Esophagus muscularis mucosa (tissue), 4 donors: ENCODE data around the gene PCDH11X. TPM values are rescaled to one million over a fixed set of nuclear protein-coding genes. Genes with fewer than 3 reads are reported as not detected.
A peak's percentile ranks its signal among the peaks of the same experiment; 100 is the strongest.
"Not testable (repeated sequence)": the region's sequence is repeated elsewhere in the genome, so short reads cannot be mapped to it uniquely, and the experiment has no call there.

ENCODE experiments used
- DNase-seq: peaks from one replicate; pipeline ENCODE4 v3.0.0-alpha.2; 2017; ENCODE audit errors: extremely low spot score
- H3K27ac ChIP-seq, 4 donors: fragments of 200-600 bp; sonication (generic); replicated peaks in 1 of 4; 1 replicate in 3 of 4; 2 replicates in 1 of 4; pipeline ENCODE4 v1.5.1; 2016 to 2019; ENCODE audit warnings: mild to moderate bottlenecking in 1 of 4
- H3K27me3 ChIP-seq, 4 donors: fragments of 200-600 bp; sonication (generic); one replicate each; pipeline versions ENCODE4 v1.5.1 to v1.6.0; 2016 to 2019
- H3K36me3 ChIP-seq, 4 donors: fragments of 200-600 bp; sonication (generic); one replicate each; pipeline ENCODE4 v1.5.1; 2016 to 2019
- H3K4me1 ChIP-seq, 4 donors: fragments of 200-600 bp; sonication (generic); one replicate each; pipeline ENCODE4 v1.5.1; 2016 to 2019
- H3K4me3 ChIP-seq, 4 donors: fragments of 200-600 bp; sonication (generic); 1 replicate in 2 of 4; 2 replicates in 2 of 4; pipeline ENCODE4 v1.5.1; 2016 to 2019; ENCODE audit warnings: mild to moderate bottlenecking in 4 of 4, moderate library complexity in 1 of 4
- H3K9me3 ChIP-seq, 4 donors: fragments of 200-600 bp; sonication (generic); 1 replicate in 3 of 4; 2 replicates in 1 of 4; pipeline ENCODE4 v1.5.1; 2016 to 2019
- WGBS: methylation state at CpG from one replicate; pipeline ENCODE4 v1.1.5; 2018; 5-methylcytosine and 5-hydroxymethylcytosine counted together
- intact Hi-C: fragments of 100-400 bp; cut with DNase I; formaldehyde crosslinking; loops from one replicate; pipeline ENCODE4 v1.15.1; 2023
- total RNA-seq, 4 donors: library from RNA; depleted of rRNA; stranded (reverse); fragments of >200 nt; gene quantifications; one replicate each; pipeline versions ENCODE4 v1.1.0 to v1.2.1, GENCODE V29; 2016
- TF ChIP-seq, protein P1 (sequence below), 3 experiments: fragments of 200-600 bp in 2 of 3; fragments of 450-650 bp in 1 of 3; sonication (generic) in 2 of 3; IDR thresholded peaks; one replicate each; pipeline ENCODE4 v1.5.1; 2017 to 2019; ENCODE audit warnings: antibody characterized with exemption in 3 of 3, mild to moderate bottlenecking in 2 of 3, moderate library complexity in 1 of 3

PCDH11X gene, protein sequence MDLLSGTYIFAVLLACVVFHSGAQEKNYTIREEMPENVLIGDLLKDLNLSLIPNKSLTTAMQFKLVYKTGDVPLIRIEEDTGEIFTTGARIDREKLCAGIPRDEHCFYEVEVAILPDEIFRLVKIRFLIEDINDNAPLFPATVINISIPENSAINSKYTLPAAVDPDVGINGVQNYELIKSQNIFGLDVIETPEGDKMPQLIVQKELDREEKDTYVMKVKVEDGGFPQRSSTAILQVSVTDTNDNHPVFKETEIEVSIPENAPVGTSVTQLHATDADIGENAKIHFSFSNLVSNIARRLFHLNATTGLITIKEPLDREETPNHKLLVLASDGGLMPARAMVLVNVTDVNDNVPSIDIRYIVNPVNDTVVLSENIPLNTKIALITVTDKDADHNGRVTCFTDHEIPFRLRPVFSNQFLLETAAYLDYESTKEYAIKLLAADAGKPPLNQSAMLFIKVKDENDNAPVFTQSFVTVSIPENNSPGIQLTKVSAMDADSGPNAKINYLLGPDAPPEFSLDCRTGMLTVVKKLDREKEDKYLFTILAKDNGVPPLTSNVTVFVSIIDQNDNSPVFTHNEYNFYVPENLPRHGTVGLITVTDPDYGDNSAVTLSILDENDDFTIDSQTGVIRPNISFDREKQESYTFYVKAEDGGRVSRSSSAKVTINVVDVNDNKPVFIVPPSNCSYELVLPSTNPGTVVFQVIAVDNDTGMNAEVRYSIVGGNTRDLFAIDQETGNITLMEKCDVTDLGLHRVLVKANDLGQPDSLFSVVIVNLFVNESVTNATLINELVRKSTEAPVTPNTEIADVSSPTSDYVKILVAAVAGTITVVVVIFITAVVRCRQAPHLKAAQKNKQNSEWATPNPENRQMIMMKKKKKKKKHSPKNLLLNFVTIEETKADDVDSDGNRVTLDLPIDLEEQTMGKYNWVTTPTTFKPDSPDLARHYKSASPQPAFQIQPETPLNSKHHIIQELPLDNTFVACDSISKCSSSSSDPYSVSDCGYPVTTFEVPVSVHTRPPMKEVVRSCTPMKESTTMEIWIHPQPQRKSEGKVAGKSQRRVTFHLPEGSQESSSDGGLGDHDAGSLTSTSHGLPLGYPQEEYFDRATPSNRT (N-terminal part only)
- total RNA-seq = under 1 TPM; under 0.01 to 0.33 (median 0.06) TPM

DNA sequence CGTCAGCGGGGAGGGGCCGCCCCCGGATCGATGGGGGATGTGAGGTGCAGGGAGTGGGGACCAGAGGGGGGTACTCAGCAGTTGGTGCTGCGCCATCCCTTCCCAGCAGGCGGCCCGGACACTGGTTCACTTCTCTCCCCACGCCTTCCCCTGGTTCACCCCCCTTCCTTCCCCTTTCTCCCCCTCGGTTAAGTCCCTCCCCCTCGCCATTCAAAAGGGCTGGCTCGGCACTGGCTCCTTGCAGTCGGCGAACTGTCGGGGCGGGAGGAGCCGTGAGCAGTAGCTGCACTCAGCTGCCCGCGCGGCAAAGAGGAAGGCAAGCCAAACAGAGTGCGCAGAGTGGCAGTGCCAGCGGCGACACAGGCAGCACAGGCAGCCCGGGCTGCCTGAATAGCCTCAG is at the start of gene PCDH11X:
PCDH11X (plus strand) TSS at position 241 of the 400 bp plus-strand sequence. CDS start 56,130 bp downstream, outside the sequence.
- H3K36me3 ChIP-seq, H3K9me3 ChIP-seq, DNase-seq, H3K4me3 ChIP-seq, H3K27ac ChIP-seq, intact Hi-C loops: not testable (repeated sequence)
- H3K27me3 ChIP-seq = peaks cover 0 to 25% (median 3%) of the 10 kb centered on the region in 4 donors
- no CpG with 5 or more reads among the region's 24 CpGs for WGBS
- peaks cover 0 to 23% (median 5%) of the 10 kb centered on the region in 4 donors for H3K4me1 ChIP-seq

DNA sequence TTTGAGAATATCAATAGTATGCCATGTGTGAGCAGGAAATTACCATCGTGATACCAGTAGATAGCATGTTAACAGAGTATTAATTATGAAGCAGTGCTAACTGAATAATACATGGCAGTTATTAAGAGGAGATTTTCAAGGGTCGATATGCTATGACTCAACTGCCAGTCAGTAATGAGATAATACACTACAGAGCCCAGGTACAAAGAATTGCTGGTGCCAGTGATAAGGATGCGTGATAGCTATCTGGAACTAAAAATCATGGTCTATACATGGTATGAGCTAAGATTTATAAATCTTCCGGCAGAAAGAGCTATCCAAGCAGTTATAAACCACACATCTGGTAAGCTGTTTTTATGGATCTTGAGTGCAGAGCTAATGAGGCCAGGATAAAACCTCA is 31.7 kb upstream of the PCDH11X start:
- H3K4me1 ChIP-seq, intact Hi-C loops, H3K9me3 ChIP-seq, H3K36me3 ChIP-seq, DNase-seq, H3K4me3 ChIP-seq, H3K27me3 ChIP-seq, H3K27ac ChIP-seq: not testable (repeated sequence)
- no CpG with 5 or more reads among the region's 4 CpGs for WGBS

DNA sequence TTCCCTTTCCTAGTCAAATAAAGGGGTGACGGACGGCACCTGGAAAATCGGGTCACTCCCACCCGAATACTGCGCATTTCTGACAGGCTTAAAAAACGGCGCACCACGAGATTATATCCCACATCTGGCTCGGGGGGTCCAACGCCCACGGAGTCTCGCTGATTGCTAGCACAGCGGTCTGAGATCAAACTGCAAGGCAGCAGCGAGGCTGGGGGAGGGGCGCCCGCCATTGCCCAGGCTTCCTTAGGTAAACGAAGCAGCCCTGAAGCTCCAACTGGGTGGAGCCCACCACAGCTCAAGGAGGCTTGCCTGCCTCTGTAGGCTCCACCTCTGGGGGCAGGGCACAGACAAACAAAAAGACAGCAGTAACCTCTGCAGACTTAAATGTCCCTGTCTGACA is 26.2 kb upstream of the PCDH11X start:
- H3K9me3 ChIP-seq, H3K27me3 ChIP-seq, intact Hi-C loops, H3K27ac ChIP-seq, H3K36me3 ChIP-seq, H3K4me3 ChIP-seq, DNase-seq, H3K4me1 ChIP-seq: not testable (repeated sequence)
- WGBS = 78% methylated on average over 16 of the region's 17 CpGs

DNA sequence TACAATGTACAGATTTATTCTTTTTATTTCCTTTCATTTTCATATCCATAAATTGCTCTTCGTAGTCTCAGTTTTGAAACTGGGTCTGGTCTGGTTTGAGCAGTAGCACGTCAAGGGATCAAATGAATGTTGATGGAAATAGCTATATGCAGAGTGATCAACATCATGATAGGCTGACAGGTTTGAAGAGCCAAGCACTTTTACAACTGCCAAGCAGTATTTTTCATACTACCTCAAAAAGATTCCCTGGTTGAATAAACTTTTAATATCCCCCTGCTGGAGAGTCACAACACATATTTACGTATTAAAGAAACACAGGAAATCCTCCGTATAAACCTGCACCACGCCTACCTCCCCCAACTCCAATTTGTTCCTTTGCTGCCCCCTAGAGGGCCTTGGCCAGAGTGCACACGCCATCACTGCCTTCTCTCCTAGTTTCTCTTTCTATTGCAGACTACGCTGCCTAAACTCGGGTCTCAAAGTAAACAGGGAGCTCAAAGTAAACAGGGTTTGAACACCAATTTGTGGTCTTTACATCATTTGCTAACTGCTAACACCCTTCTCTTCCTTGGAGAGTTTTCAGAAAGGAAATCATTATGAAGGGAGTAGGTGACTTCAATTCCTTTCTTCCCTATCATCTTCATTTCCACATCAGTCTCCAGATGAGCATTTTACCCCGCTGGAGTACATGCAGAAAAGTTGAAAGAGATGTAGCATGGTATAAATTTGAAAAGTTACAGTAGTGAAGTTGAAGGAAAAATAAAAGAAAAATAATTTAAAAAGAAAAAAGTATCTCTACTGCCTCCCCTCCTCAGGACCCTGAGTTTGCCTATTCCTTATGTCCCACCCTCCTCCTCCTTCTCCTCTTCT is 8.3 kb upstream of the PCDH11X start:
- H3K9me3 ChIP-seq, H3K4me3 ChIP-seq, H3K27ac ChIP-seq, H3K27me3 ChIP-seq, H3K36me3 ChIP-seq, DNase-seq, intact Hi-C loops, H3K4me1 ChIP-seq: not testable (repeated sequence)
- TF ChIP-seq, protein P1, sequence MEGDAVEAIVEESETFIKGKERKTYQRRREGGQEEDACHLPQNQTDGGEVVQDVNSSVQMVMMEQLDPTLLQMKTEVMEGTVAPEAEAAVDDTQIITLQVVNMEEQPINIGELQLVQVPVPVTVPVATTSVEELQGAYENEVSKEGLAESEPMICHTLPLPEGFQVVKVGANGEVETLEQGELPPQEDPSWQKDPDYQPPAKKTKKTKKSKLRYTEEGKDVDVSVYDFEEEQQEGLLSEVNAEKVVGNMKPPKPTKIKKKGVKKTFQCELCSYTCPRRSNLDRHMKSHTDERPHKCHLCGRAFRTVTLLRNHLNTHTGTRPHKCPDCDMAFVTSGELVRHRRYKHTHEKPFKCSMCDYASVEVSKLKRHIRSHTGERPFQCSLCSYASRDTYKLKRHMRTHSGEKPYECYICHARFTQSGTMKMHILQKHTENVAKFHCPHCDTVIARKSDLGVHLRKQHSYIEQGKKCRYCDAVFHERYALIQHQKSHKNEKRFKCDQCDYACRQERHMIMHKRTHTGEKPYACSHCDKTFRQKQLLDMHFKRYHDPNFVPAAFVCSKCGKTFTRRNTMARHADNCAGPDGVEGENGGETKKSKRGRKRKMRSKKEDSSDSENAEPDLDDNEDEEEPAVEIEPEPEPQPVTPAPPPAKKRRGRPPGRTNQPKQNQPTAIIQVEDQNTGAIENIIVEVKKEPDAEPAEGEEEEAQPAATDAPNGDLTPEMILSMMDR (IDR thresholded peaks at IDR 0.05) = peak in 1 of 3 experiments; percentile 5
- WGBS = 22% methylated on average over 3 of the region's 9 CpGs

DNA sequence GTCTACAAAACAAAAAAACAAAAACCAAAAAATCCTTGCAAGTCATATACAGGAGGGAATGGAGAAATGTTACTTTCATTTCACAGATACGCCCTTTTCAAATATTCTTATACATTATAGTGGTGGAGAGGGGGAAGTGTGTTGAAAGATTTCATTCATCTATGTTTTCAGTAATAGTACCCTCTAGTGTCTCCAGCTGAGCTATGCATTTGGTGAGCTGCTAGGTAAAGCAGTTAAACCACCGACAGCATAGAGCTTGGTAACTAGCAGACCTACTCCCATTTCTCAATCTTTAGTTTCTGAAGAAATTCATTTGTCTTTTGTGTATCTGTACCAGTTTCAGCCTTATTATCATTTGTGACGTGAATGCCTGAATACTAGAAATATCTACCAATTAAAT is 5.2 kb upstream of the PCDH11X start:
- H3K9me3 ChIP-seq, intact Hi-C loops, H3K27ac ChIP-seq, H3K36me3 ChIP-seq, H3K27me3 ChIP-seq, DNase-seq, H3K4me1 ChIP-seq, H3K4me3 ChIP-seq: not testable (repeated sequence)
- WGBS = 47% methylated on average over 3 of the region's 3 CpGs

DNA sequence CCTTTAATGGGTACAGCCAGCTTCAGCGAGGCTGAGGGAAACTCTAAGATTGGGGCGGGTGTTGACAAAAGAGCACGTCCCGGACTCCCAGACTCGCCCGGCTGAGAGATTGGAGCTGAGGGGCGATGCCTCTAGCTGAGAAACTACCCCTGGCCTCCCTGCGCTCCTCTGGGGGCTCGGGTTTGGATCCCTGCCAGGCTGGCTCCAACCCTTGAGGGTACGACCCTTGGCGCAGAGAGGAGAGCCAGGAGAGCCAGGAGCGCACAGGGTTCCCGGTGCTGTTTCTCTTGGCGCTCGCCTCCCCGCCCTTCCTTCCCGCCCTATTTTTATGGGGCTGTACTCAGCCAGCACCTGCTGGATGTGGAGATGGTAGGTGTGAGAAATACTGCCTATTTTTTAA is 833 bp downstream of the PCDH11X start:
- peaks cover 0 to 23% (median 5%) of the 10 kb centered on the region in 4 donors for H3K4me1 ChIP-seq
- H3K9me3 ChIP-seq, H3K27ac ChIP-seq, intact Hi-C loops, DNase-seq, H3K36me3 ChIP-seq, H3K4me3 ChIP-seq: not testable (repeated sequence)
- H3K27me3 ChIP-seq = peaks cover 0 to 25% (median 3%) of the 10 kb centered on the region in 4 donors
- 7% methylated on average over 13 of the region's 17 CpGs for WGBS

DNA sequence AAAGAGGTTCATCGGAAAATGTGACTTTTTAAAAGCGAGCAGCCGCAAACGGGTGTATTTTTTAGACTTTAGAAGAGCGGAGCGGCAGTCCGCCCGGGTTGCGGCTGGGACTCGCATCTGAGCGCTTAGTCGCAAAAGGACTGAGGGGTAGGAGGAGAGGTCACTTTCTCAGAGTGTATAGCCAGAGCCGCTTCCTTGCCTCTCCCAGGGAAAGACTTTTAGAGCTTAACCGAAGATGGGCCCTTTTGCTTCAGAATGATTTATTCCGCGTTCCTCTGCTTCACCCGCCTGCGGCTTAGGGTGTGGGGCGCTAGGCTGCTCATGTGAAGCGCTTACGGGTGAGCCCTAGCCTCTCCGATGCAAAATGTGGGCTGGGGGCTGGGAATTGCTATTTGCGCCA is 1.5 kb downstream of the PCDH11X start:
- 4% methylated on average over 19 of the region's 23 CpGs for WGBS
- Histone ChIP-seq H3K27me3 (peaks cover 0 to 25% (median 3%) of the 10 kb centered on the region in 4 donors), H3K4me1 (peaks cover 0 to 23% (median 5%) of the 10 kb centered on the region in 4 donors)
- DNase-seq, H3K4me3 ChIP-seq, H3K9me3 ChIP-seq, H3K27ac ChIP-seq, H3K36me3 ChIP-seq, intact Hi-C loops: not testable (repeated sequence)

DNA sequence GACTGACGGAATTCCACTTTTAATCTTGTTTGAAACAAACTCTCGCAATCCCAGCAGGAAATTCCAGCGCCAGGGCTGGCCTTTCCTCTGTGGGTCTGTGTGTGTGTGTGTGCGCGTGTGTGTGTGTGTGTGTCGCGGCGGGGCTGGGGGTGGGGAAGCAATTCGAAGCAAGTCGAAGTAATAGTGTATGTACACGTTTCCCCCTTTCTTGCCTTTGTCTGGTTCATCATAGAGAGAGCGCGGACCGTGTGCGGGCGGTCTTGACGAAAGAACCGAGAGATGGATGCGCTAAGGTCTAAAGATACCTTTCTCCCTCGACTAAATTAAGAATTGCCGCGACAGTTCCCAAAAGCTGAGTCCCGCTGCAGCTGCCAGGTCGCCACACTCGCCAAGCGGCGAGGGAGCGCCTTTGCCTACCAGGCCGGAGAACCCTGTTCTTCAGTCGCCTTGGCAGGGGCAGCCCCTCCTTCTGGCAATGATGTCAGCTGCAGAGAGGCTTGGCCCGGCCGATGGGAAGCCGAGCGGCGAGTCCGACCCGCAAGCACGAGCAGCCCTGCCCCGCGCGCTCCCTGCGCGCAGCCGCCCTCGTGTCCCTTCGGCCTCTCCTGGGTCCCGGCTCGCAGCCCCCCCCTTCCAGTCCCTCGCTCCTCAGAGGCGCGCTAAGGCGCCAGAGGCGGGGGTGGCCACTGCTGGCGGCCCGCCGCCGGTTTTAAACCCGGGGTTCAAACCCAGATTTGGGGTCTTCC is 2.6 kb downstream of the PCDH11X start:
- Histone ChIP-seq H3K4me1 (peaks cover 0 to 23% (median 5%) of the 10 kb centered on the region in 4 donors), H3K4me3 (peak overlapping the region in 1 of 4 donors; percentile 14), H3K27me3 (peaks cover 0 to 25% (median 3%) of the 10 kb centered on the region in 4 donors)
- 1% methylated on average over 18 of the region's 58 CpGs for WGBS
- DNase-seq, H3K27ac ChIP-seq, H3K36me3 ChIP-seq, H3K9me3 ChIP-seq, intact Hi-C loops: not testable (repeated sequence)

DNA sequence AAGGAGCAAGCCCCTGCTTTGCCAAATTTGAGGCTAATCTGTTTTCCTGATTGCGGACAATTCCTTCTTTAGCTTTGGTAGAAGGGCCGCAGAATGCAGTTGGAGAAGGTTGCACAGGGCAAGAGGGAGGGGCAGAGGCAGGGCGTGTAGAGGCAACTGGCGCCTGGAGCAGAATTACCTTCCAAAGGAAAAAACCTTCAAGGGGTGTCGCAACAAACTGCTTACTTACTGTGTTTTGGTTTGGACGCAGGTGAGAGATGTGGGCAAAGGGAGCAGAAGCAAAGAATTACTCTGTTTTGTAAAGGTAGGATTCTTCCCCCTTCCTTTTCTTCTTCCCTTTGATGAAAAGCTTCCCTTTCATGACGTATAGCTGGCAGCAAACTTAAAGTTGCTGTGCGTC is 3.6 kb downstream of the PCDH11X start:
- DNase-seq, intact Hi-C loops, H3K27ac ChIP-seq, H3K36me3 ChIP-seq, H3K4me3 ChIP-seq, H3K9me3 ChIP-seq: not testable (repeated sequence)
- 5% methylated on average over 8 of the region's 8 CpGs for WGBS
- peaks cover 0 to 23% (median 5%) of the 10 kb centered on the region in 4 donors for H3K4me1 ChIP-seq
- H3K27me3 ChIP-seq = peaks cover 0 to 20% (median 3%) of the 10 kb centered on the region in 4 donors

DNA sequence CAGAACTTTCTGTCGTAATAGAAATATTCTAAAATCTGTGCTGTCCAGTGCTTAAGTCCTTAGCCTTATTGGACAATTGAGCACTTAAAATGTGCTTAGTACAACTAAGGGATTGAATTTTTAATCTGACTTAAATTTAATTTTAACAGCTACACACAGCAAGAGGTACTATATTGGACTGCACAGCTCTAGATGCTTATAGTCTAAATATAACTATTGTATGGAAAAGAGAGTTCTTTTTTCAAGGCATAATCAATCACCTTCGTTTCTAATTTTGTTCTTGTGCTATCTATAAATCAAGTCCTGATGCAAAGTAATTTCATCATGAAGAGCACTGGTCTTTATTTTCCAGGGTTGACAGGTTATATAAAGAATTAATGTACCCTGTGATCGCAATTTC is 38.4 kb downstream of the PCDH11X start:
- WGBS = 67% methylated on average over 3 of the region's 3 CpGs
- H3K36me3 ChIP-seq, H3K9me3 ChIP-seq, H3K27ac ChIP-seq, H3K4me3 ChIP-seq, intact Hi-C loops, H3K27me3 ChIP-seq, H3K4me1 ChIP-seq, DNase-seq: not testable (repeated sequence)
